Esophagus squamous epithelium (tissue), 4 donors: ENCODE data around the gene CAMTA1.

Experiments used
- POLR2A ChIP-seq, 4 donors: fragments of 450-650 bp; IDR thresholded peaks; one replicate each; pipeline ENCODE4 v1.6.1; 2017; ENCODE audit warnings: antibody characterized with exemption in 4 of 4, mild to moderate bottlenecking in 4 of 4, moderate library complexity in 3 of 4
- TF ChIP-seq, protein P1 (sequence below), 6 experiments: fragments of 450-650 bp in 4 of 6; fragments of 200-600 bp in 2 of 6; sonication (generic) in 2 of 6; IDR thresholded peaks; one replicate each; pipeline ENCODE4 v1.5.1; 2016 to 2019; ENCODE audit warnings: antibody characterized with exemption in 6 of 6, mild to moderate bottlenecking in 4 of 6, moderate library complexity in 4 of 6

DNA sequence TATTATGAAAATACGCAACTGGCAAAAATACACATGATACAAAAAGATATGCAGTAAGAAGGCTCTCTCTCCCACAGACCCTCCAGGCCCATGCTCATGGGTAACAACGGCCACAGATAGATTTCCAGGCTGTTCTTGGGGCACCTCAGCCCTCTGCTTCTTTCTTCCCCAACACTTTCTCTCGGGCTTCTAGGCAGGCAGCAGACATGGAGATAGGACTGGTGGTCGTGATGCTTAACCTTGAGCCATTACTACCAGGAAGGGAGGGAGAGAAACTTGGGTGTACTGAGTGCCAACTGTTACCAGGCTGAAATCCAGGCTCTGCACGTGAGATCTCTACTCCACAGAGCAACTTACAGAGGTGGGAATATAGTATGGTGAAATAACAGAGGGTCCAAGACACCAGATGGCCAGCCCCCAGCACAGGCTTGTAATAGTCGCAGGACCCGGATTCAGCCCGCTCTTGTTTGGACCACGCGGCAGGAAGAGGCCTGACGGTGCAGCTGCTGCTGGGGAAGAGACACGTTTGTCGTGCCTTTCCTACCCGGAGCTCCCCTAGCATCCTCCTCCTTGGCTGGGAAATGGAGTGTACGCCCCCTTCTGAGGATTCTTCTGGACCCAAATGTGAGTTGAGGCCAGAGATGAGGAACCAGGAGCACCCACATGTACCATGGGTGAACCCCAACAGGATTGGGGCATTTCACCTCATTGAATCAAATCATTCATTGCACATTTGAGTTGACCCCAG lies 544.8 kb downstream of the CAMTA1 start:
- TF ChIP-seq, protein P1, sequence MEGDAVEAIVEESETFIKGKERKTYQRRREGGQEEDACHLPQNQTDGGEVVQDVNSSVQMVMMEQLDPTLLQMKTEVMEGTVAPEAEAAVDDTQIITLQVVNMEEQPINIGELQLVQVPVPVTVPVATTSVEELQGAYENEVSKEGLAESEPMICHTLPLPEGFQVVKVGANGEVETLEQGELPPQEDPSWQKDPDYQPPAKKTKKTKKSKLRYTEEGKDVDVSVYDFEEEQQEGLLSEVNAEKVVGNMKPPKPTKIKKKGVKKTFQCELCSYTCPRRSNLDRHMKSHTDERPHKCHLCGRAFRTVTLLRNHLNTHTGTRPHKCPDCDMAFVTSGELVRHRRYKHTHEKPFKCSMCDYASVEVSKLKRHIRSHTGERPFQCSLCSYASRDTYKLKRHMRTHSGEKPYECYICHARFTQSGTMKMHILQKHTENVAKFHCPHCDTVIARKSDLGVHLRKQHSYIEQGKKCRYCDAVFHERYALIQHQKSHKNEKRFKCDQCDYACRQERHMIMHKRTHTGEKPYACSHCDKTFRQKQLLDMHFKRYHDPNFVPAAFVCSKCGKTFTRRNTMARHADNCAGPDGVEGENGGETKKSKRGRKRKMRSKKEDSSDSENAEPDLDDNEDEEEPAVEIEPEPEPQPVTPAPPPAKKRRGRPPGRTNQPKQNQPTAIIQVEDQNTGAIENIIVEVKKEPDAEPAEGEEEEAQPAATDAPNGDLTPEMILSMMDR (IDR thresholded peaks at IDR 0.05), result no peak
- no peak for TF ChIP-seq POLR2A (IDR thresholded peaks at IDR 0.05)
